ENCODE data around the gene GYS2. TPM values are rescaled to one million over a fixed set of nuclear protein-coding genes. Genes with fewer than 3 reads are reported as not detected.

GYS2 gene
- total RNA-seq, 1 experiment from 2014 or later: not detected

GRCh38 chr12:21634245-21634644 lies 29.6 kb upstream of the GYS2 start:
- no TSS peak for BruUV-seq (replicated peaks)
- Histone ChIP-seq H3K9me3 (ENCODE audit: control insufficient read depth, insufficient read depth, low read depth, low read length) (no peaks in the 10 kb centered on the region), H3K4me1 (ENCODE audit: control insufficient read depth, insufficient read depth, low read length) (no peaks in the 10 kb centered on the region), H3K27ac (ENCODE audit: low read length) (no peak overlapping the region), H3K27me3 (ENCODE audit: control insufficient read depth, insufficient read depth, low read length) (no peaks in the 10 kb centered on the region), H3K4me3 (ENCODE audit: low read depth in 2 of 2, low read length in 2 of 2) (no peak overlapping the region), H3K36me3 (ENCODE audit: control insufficient read depth, insufficient read depth, low read length) (peaks cover 32% of the 10 kb centered on the region)
- no peak for DNase-seq (ENCODE audit: low read depth, low spot score)
- POLR2A ChIA-PET: no interaction called here
- in situ Hi-C loops (cut with HindIII; ENCODE audit: low pct_unique_long_range_greater_than_20kb, low sequenced_read_pairs) (no loop called here), intact Hi-C loops (cut with micrococcal nuclease; ENCODE audit: unreplicated experiment) (no loop called here)
- no peak for ATAC-seq
- TF ChIP-seq, protein P1, sequence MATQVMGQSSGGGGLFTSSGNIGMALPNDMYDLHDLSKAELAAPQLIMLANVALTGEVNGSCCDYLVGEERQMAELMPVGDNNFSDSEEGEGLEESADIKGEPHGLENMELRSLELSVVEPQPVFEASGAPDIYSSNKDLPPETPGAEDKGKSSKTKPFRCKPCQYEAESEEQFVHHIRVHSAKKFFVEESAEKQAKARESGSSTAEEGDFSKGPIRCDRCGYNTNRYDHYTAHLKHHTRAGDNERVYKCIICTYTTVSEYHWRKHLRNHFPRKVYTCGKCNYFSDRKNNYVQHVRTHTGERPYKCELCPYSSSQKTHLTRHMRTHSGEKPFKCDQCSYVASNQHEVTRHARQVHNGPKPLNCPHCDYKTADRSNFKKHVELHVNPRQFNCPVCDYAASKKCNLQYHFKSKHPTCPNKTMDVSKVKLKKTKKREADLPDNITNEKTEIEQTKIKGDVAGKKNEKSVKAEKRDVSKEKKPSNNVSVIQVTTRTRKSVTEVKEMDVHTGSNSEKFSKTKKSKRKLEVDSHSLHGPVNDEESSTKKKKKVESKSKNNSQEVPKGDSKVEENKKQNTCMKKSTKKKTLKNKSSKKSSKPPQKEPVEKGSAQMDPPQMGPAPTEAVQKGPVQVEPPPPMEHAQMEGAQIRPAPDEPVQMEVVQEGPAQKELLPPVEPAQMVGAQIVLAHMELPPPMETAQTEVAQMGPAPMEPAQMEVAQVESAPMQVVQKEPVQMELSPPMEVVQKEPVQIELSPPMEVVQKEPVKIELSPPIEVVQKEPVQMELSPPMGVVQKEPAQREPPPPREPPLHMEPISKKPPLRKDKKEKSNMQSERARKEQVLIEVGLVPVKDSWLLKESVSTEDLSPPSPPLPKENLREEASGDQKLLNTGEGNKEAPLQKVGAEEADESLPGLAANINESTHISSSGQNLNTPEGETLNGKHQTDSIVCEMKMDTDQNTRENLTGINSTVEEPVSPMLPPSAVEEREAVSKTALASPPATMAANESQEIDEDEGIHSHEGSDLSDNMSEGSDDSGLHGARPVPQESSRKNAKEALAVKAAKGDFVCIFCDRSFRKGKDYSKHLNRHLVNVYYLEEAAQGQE (IDR thresholded peaks at IDR 0.05; ENCODE audit: insufficient read depth in 1 of 2, low read depth in 2 of 2, low read length in 1 of 2): no peak
- TF ChIP-seq CTCF (IDR thresholded peaks at IDR 0.05) (no peak), POLR2AphosphoS5 (IDR thresholded peaks at IDR 0.05; ENCODE audit: low read depth, low read length) (no peak), SIN3A (IDR thresholded peaks at IDR 0.05; ENCODE audit: borderline replicate concordance, insufficient read depth, low read depth, low read length) (no peak), TCF7L2 (IDR thresholded peaks at IDR 0.05; ENCODE audit: low read depth, low read length) (no peak)
- CTCF ChIA-PET: interaction anchor here (0.6 kb wide), 1 partner anchor 46 kb away, joined by 6 read pairs; no protein-coding TSS in a partner anchor

DNA sequence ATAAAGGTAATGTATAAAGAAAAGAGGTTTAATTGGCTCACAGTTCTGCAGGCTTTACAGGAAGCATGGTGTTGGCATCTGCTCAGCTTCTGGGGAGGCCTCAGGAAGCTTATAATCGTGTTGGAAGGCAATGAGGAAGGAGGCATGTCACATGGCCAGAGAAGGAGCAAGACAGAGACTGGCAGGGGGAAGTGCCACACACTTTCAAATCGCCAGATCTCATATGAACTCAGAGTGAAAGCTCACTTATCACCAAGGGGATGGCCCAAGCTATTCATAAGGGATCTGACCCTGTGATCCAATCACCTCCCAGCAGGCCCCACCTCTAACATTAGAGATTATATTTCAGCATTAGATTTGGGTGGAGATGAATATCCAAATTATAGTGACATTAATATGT lies 26.7 kb upstream of the GYS2 start:
- Histone ChIP-seq H3K27me3 (ENCODE audit: control insufficient read depth, insufficient read depth, low read length) (no peaks in the 10 kb centered on the region), H3K4me1 (ENCODE audit: control insufficient read depth, insufficient read depth, low read length) (no peaks in the 10 kb centered on the region), H3K27ac (ENCODE audit: low read length) (no peak overlapping the region), H3K36me3 (ENCODE audit: control insufficient read depth, insufficient read depth, low read length) (peaks cover 10% of the 10 kb centered on the region; the same call in 1 of the 2 replicates), H3K9me3 (ENCODE audit: control insufficient read depth, insufficient read depth, low read depth, low read length) (no peaks in the 10 kb centered on the region), H3K4me3 (ENCODE audit: low read depth in 2 of 2, low read length in 2 of 2) (no peak overlapping the region)
- intact Hi-C loops (cut with micrococcal nuclease; ENCODE audit: unreplicated experiment): no loop called here
- ChIA-PET POLR2A (no interaction called here), CTCF (no interaction called here)
- in situ Hi-C loops (cut with HindIII; ENCODE audit: low pct_unique_long_range_greater_than_20kb, low sequenced_read_pairs): no loop called here
- TF ChIP-seq SIN3A (IDR thresholded peaks at IDR 0.05; ENCODE audit: borderline replicate concordance, insufficient read depth, low read depth, low read length) (no peak), TCF7L2 (IDR thresholded peaks at IDR 0.05; ENCODE audit: low read depth, low read length) (no peak), POLR2AphosphoS5 (IDR thresholded peaks at IDR 0.05; ENCODE audit: low read depth, low read length) (no peak), CTCF (IDR thresholded peaks at IDR 0.05) (no peak)
- TF ChIP-seq, protein P1 (IDR thresholded peaks at IDR 0.05; ENCODE audit: insufficient read depth in 1 of 2, low read depth in 2 of 2, low read length in 1 of 2): no peak
- ATAC-seq (no peak), DNase-seq (ENCODE audit: low read depth, low spot score) (no peak)
- BruUV-seq (replicated peaks): no TSS peak
